MG63 (cell line): ENCODE measurements around the gene CLGN. TPM values are rescaled to one million over a fixed set of nuclear protein-coding genes. Genes with fewer than 3 reads are reported as not detected.

Experiments used
- DNase-seq: peaks from one replicate; pipeline ENCODE4 v3.0.0-alpha.2; 2020
- H3K27me3 ChIP-seq: fragments of 250-450 bp; sonication (Bioruptor Pico); 2 replicates; pipeline ENCODE4 v1.5.1; 2020; ENCODE audit warnings: mild to moderate bottlenecking, moderate library complexity
- H3K36me3 ChIP-seq: fragments of 250-450 bp; sonication (Bioruptor Pico); 2 replicates; pipeline ENCODE4 v1.5.1; 2020; ENCODE audit warnings: mild to moderate bottlenecking, moderate library complexity
- H3K4me3 ChIP-seq: fragments of 250-450 bp; sonication (Bioruptor Pico); 2 replicates; pipeline ENCODE4 v1.5.1; 2020; ENCODE audit warnings: mild to moderate bottlenecking, moderate library complexity
- H3K9me3 ChIP-seq: fragments of 250-450 bp; sonication (Bioruptor Pico); 2 replicates; pipeline ENCODE4 v1.5.1; 2020; ENCODE audit warnings: mild to moderate bottlenecking, moderate library complexity
- total RNA-seq: library from RNA; depleted of rRNA; stranded (reverse); fragments of >200 nt; shearing (Covaris generic); gene quantifications from 2 replicates; pipeline ENCODE4 v1.2.3, GENCODE V29; 2014; ENCODE audit warnings: low replicate concordance; rRNA removed

The CLGN gene
- total RNA-seq, 1 experiment from 2014 or later = 4.3 TPM

GRCh38 chr4:140353786-140354185 lies 73.7 kb downstream of the CLGN start:
- no peaks in the 10 kb centered on the region for H3K9me3 ChIP-seq
- no peak for DNase-seq

GRCh38 chr4:140351093-140352075 lies 76.1 kb downstream of the CLGN start:
- H3K27me3 ChIP-seq = 0 out of 2 replicates have a peak, but pooled peaks cover 2% of the 10 kb centered on the region
- no peaks in the 10 kb centered on the region for H3K9me3 ChIP-seq
- H3K36me3 ChIP-seq = no peaks in the 10 kb centered on the region
- no peak overlapping the region for H3K4me3 ChIP-seq
- DNase-seq = no peak

More at GRCh38 chr4:140353786-140354185, 73.7 kb downstream of the CLGN start:
- 0 out of 2 replicates have a peak, but pooled peaks cover 2% of the 10 kb centered on the region for H3K27me3 ChIP-seq
- H3K36me3 ChIP-seq = no peaks in the 10 kb centered on the region
- no peak overlapping the region for H3K4me3 ChIP-seq

- no peaks in the 10 kb centered on the region for H3K36me3 ChIP-seq
- no peak overlapping the region for H3K4me3 ChIP-seq
- DNase-seq = no peak
- H3K27me3 ChIP-seq = no peaks in the 10 kb centered on the region
- H3K9me3 ChIP-seq = no peaks in the 10 kb centered on the region
Measured at GRCh38 chr4:140349816-140350215, 77.6 kb downstream of the CLGN start.

GRCh38 chr4:140346136-140346535 lies 81.3 kb downstream of the CLGN start:
- Histone ChIP-seq H3K9me3 (no peaks in the 10 kb centered on the region), H3K27me3 (no peaks in the 10 kb centered on the region), H3K36me3 (no peaks in the 10 kb centered on the region), H3K4me3 (no peak overlapping the region)
- no peak for DNase-seq

GRCh38 chr4:140344621-140345020 lies 82.8 kb downstream of the CLGN start:
- no peak for DNase-seq
- Histone ChIP-seq H3K27me3 (no peaks in the 10 kb centered on the region), H3K9me3 (no peaks in the 10 kb centered on the region), H3K36me3 (no peaks in the 10 kb centered on the region), H3K4me3 (no peak overlapping the region)

- Histone ChIP-seq H3K36me3 (no peaks in the 10 kb centered on the region), H3K27me3 (no peaks in the 10 kb centered on the region), H3K9me3 (no peaks in the 10 kb centered on the region), H3K4me3 (no peak overlapping the region)
- no peak for DNase-seq
Measured at GRCh38 chr4:140344101-140344500, 83.3 kb downstream of the CLGN start.

- Histone ChIP-seq H3K4me3 (no peak overlapping the region), H3K9me3 (no peaks in the 10 kb centered on the region), H3K27me3 (no peaks in the 10 kb centered on the region), H3K36me3 (no peaks in the 10 kb centered on the region)
- no peak for DNase-seq
Measured at GRCh38 chr4:140343303-140343702, 84.1 kb downstream of the CLGN start.

- DNase-seq = no peak
- no peaks in the 10 kb centered on the region for H3K27me3 ChIP-seq
- H3K4me3 ChIP-seq = no peak overlapping the region
- no peaks in the 10 kb centered on the region for H3K9me3 ChIP-seq
- H3K36me3 ChIP-seq = no peaks in the 10 kb centered on the region
Measured at GRCh38 chr4:140342620-140343019, 84.8 kb downstream of the CLGN start.

Other genes with a start within 250 kb of the CLGN start
- gene SCOC, start 54.0 kb downstream of the CLGN start, total RNA-seq = 46.4 and 87.3 TPM in 2 replicates
- not detected in 2 replicates for gene MGAT4D, start 70.6 kb upstream of the CLGN start, total RNA-seq
- gene ELMOD2, start 96.5 kb upstream of the CLGN start, total RNA-seq = 4.3 and 11.7 TPM in 2 replicates
- not detected in 2 replicates for gene UCP1, start 141.3 kb upstream of the CLGN start, total RNA-seq